ENCODE results near the gene GADD45A.

GRCh38 chr1:67732750-67733151, 47.8 kb downstream of the GADD45A start:
- TF ChIP-seq POLR2A (IDR thresholded peaks at IDR 0.05) (no peak), CTCF (IDR thresholded peaks at IDR 0.05) (no peak)

Data from testis (tissue), 2 donors.